Measurements from ENCODE around the gene LGALS3BP. TPM values are rescaled to one million over a fixed set of nuclear protein-coding genes. Genes with fewer than 3 reads are reported as not detected.

LGALS3BP gene
- total and polyA plus RNA-seq, 2 of the 13 experiments (the other 11 are each of a cell fraction or from before 2014, with no cell fraction given) = 137 to 332 TPM

DNA sequence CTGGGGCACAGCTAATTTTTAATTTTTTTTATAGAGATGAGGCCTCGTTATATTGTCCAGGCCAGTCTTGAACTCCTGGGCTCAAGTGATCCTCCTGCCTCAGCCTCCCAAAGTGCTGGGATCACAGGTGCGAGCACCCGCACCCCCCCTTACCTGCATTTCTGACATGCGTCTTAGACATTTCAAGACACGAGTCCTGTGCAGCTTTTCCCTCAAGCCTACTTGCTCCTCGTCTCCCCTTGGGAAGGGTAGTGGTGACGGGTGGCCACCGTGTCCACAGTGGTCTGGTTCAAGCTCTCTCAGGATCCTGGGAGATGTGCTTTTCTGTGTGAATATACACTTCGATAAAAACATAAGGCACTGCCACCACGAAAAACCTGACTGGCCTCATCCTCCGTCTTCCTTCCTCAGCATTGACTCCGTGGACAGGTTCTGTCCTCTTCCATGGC, 20.2 kb upstream of the LGALS3BP start:
- H3K9me3 ChIP-seq (ENCODE audit: low read length) = no peaks in the 10 kb centered on the region
- 98% methylated on average over 12 of the region's 12 CpGs for WGBS (ENCODE audit: low lambda C conversion rate)
- H3K79me2 ChIP-seq (ENCODE audit: insufficient read depth, low read length) = peaks cover 28% of the 10 kb centered on the region
- no peak overlapping the region for H3K4me2 ChIP-seq (ENCODE audit: low read depth, low read length)
- DNase-seq (ENCODE audit: low spot score) (no peak), FAIRE-seq (no peak), ATAC-seq (no peak)
- ChIA-PET POLR2A (no interaction called here), CTCF (ENCODE audit: low intra/inter-chr PET ratio, low total read pairs) (no interaction called here)
- no peaks in the 10 kb centered on the region for H3K27me3 ChIP-seq (ENCODE audit: control insufficient read depth in 1 of 2, insufficient read depth in 2 of 2, low read length in 2 of 2)
- no peak for TF ChIP-seq HDAC2 (CRISPR knock-in tag; IDR thresholded peaks at IDR 0.05)
- no peak for TF ChIP-seq RORA (CRISPR knock-in tag; IDR thresholded peaks at IDR 0.05)
- TF ChIP-seq ZNF776 (CRISPR knock-in tag; IDR thresholded peaks at IDR 0.05) = no peak
- TF ChIP-seq, protein P1, sequence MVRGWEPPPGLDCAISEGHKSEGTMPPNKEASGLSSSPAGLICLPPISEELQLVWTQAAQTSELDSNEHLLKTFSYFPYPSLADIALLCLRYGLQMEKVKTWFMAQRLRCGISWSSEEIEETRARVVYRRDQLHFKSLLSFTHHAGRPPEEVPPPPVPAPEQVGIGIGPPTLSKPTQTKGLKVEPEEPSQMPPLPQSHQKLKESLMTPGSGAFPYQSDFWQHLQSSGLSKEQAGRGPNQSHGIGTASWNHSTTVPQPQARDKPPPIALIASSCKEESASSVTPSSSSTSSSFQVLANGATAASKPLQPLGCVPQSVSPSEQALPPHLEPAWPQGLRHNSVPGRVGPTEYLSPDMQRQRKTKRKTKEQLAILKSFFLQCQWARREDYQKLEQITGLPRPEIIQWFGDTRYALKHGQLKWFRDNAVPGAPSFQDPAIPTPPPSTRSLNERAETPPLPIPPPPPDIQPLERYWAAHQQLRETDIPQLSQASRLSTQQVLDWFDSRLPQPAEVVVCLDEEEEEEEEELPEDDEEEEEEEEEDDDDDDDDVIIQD (CRISPR knock-in tag; IDR thresholded peaks at IDR 0.05; ENCODE audit: low read depth) = no peak
- TF ChIP-seq ZNF180 (CRISPR knock-in tag; IDR thresholded peaks at IDR 0.05; ENCODE audit: borderline replicate concordance, low read depth) = no peak
- TF ChIP-seq, protein P2, sequence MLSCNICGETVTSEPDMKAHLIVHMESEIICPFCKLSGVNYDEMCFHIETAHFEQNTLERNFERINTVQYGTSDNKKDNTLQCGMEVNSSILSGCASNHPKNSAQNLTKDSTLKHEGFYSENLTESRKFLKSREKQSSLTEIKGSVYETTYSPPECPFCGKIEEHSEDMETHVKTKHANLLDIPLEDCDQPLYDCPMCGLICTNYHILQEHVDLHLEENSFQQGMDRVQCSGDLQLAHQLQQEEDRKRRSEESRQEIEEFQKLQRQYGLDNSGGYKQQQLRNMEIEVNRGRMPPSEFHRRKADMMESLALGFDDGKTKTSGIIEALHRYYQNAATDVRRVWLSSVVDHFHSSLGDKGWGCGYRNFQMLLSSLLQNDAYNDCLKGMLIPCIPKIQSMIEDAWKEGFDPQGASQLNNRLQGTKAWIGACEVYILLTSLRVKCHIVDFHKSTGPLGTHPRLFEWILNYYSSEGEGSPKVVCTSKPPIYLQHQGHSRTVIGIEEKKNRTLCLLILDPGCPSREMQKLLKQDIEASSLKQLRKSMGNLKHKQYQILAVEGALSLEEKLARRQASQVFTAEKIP (CRISPR knock-in tag; IDR thresholded peaks at IDR 0.05; ENCODE audit: borderline replicate concordance) = no peak
- no peak for TF ChIP-seq HOXA3 (CRISPR knock-in tag; IDR thresholded peaks at IDR 0.05)
- no peak for TF ChIP-seq ZSCAN25 (CRISPR knock-in tag; IDR thresholded peaks at IDR 0.05)
- TF ChIP-seq ZNF101 (CRISPR knock-in tag; IDR thresholded peaks at IDR 0.05; ENCODE audit: borderline replicate concordance, low read depth) = no peak
- no peak for TF ChIP-seq GFI1 (CRISPR knock-in tag; IDR thresholded peaks at IDR 0.05; ENCODE audit: borderline replicate concordance)
- H3K36me3 ChIP-seq (replicated peaks in 1 of 2; ENCODE audit: control insufficient read depth in 1 of 2, insufficient read depth in 2 of 2, low read length in 2 of 2) = peaks cover 25 to 60% of the 10 kb centered on the region in 2 experiments
- H4K20me1 ChIP-seq (ENCODE audit: insufficient read depth, low read length) = no peaks in the 10 kb centered on the region; the same call in 1 of the 2 replicates
- H3K4me3 ChIP-seq (replicated peaks in 1 of 3; ENCODE audit: insufficient read depth in 1 of 3, low read depth in 2 of 3, low read length in 3 of 3) = no peak overlapping the region
- in situ Hi-C loops (cut with HindIII; ENCODE audit: extremely low pct_ligation_motif_present, low pct_unique_long_range_greater_than_20kb) = no loop called here
- H3K27ac ChIP-seq (ENCODE audit: extremely low read length, insufficient read depth, low read length) = no peak overlapping the region
- no TSS peak for BruUV-seq (replicated peaks)
- intact Hi-C loops (cut with micrococcal nuclease; ENCODE audit: unreplicated experiment) = no loop called here
- H2AFZ ChIP-seq (ENCODE audit: low read length) = no peak overlapping the region
- peaks cover 14% of the 10 kb centered on the region for H3K4me1 ChIP-seq (ENCODE audit: insufficient read depth, low read length)
- no peak overlapping the region for H3K9ac ChIP-seq (ENCODE audit: insufficient read depth, low read depth, low read length)

Measured in HepG2 (cell line).